ENCODE data around the gene EIF5A. TPM values are rescaled to one million over a fixed set of nuclear protein-coding genes. Genes with fewer than 3 reads are reported as not detected.

Gene EIF5A
- total and polyA plus RNA-seq, 9 of the 15 experiments (the other 6 are each of a cell fraction or from before 2014, with no cell fraction given): 22.9 to 1,163 (median 772) TPM

GRCh38 chr17:7281074-7281952, 26.1 kb upstream of the EIF5A start, which contains the start of gene SLC2A4 (continued):
- TF ChIP-seq MGA (IDR thresholded peaks at IDR 0.05) (0 out of 2 replicates have a peak, but pooled peaks have one; percentile 47), ADNP (tag; IDR thresholded peaks at IDR 0.05) (no peak), E2F8 (IDR thresholded peaks at IDR 0.05; ENCODE audit: low read depth, partially characterized antibody) (peak; percentile 73), SMARCE1 (IDR thresholded peaks at IDR 0.05) (no peak), ZBTB33 (CRISPR knock-in tag; IDR thresholded peaks at IDR 0.05) (0 out of 2 replicates have a peak, but pooled peaks have one; percentile 0), DEAF1 (CRISPR knock-in tag; IDR thresholded peaks at IDR 0.05) (no peak), HDAC1 (IDR thresholded peaks at IDR 0.05) (peak in 1 of 2 experiments; percentile 68; a peak in 2 of 4 replicates)
